Measurements from ENCODE around the gene PMFBP1. TPM values are rescaled to one million over a fixed set of nuclear protein-coding genes. Genes with fewer than 3 reads are reported as not detected.

The PMFBP1 gene
- total and polyA plus RNA-seq, 2 experiments from 2014 or later = 2.6 to 3.3 TPM

DNA sequence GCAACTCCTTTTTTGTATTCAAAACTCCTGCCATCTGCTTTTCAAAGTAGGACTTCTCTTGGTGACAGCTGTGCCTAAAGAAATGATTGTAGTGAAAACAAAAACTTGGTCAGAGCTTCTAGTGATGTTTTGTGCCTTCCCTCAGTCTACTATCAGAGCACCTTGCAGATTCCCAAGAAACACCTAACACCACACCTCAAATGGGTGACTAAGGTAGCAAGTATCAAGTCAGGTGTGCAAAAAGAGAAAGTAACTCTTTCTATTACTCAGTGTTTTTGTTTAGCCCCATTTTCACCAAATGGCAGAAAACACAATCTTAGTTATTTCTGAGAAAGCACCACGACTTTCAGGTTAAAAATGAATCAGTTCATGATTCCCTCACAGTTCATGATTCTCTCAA is 2.0 kb upstream of the PMFBP1 start:
- no peaks in the 10 kb centered on the region for H3K27me3 ChIP-seq (ENCODE audit: insufficient read depth)
- H3K4me3 Mint-ChIP-seq = no peak overlapping the region
- peaks cover 4% of the 10 kb centered on the region for H3K4me1 ChIP-seq (ENCODE audit: insufficient read depth)

More for the DNA sequence above, 2.0 kb upstream of the PMFBP1 start:
- Histone ChIP-seq H3K4me3 (no peak overlapping the region), H3F3A (replicated peaks; ENCODE audit: low read depth) (no peaks in the 10 kb centered on the region), H4K20me1 (replicated peaks; ENCODE audit: insufficient read depth) (no peaks in the 10 kb centered on the region), H3K4me2 (no peak overlapping the region), H3K27ac (ENCODE audit: low read depth) (no peak overlapping the region), H3K9me2 (ENCODE audit: insufficient read depth) (no peaks in the 10 kb centered on the region; the same call in 1 of the 2 replicates), H2AFZ (no peak overlapping the region), H3K79me2 (replicated peaks; ENCODE audit: insufficient read depth) (no peaks in the 10 kb centered on the region), H3K36me3 (ENCODE audit: insufficient read depth) (no peaks in the 10 kb centered on the region)
- Mint-ChIP-seq H3K36me3 (ENCODE audit: low read depth) (no peaks in the 10 kb centered on the region), H3K9me3 (no peaks in the 10 kb centered on the region; the same call in 2 of the 3 replicates), H3K27me3 (ENCODE audit: insufficient read depth, low read depth, poor library complexity) (no peaks in the 10 kb centered on the region), H3K4me1 (peaks cover 2% of the 10 kb centered on the region; the same call in 2 of the 3 replicates), H3K27ac (no peak overlapping the region)
- TF ChIP-seq, protein P1, sequence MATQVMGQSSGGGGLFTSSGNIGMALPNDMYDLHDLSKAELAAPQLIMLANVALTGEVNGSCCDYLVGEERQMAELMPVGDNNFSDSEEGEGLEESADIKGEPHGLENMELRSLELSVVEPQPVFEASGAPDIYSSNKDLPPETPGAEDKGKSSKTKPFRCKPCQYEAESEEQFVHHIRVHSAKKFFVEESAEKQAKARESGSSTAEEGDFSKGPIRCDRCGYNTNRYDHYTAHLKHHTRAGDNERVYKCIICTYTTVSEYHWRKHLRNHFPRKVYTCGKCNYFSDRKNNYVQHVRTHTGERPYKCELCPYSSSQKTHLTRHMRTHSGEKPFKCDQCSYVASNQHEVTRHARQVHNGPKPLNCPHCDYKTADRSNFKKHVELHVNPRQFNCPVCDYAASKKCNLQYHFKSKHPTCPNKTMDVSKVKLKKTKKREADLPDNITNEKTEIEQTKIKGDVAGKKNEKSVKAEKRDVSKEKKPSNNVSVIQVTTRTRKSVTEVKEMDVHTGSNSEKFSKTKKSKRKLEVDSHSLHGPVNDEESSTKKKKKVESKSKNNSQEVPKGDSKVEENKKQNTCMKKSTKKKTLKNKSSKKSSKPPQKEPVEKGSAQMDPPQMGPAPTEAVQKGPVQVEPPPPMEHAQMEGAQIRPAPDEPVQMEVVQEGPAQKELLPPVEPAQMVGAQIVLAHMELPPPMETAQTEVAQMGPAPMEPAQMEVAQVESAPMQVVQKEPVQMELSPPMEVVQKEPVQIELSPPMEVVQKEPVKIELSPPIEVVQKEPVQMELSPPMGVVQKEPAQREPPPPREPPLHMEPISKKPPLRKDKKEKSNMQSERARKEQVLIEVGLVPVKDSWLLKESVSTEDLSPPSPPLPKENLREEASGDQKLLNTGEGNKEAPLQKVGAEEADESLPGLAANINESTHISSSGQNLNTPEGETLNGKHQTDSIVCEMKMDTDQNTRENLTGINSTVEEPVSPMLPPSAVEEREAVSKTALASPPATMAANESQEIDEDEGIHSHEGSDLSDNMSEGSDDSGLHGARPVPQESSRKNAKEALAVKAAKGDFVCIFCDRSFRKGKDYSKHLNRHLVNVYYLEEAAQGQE (IDR thresholded peaks at IDR 0.05; ENCODE audit: unreplicated experiment) = no peak
- TF ChIP-seq, protein P2, sequence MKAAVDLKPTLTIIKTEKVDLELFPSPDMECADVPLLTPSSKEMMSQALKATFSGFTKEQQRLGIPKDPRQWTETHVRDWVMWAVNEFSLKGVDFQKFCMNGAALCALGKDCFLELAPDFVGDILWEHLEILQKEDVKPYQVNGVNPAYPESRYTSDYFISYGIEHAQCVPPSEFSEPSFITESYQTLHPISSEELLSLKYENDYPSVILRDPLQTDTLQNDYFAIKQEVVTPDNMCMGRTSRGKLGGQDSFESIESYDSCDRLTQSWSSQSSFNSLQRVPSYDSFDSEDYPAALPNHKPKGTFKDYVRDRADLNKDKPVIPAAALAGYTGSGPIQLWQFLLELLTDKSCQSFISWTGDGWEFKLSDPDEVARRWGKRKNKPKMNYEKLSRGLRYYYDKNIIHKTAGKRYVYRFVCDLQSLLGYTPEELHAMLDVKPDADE (IDR thresholded peaks at IDR 0.05) = no peak
- TF ChIP-seq ZNF331 (CRISPR knock-in tag; IDR thresholded peaks at IDR 0.05; ENCODE audit: low read depth) (no peak), EZH2 (IDR thresholded peaks at IDR 0.05; ENCODE audit: low read depth, unreplicated experiment) (no peak), POLR2AphosphoS5 (IDR thresholded peaks at IDR 0.05; ENCODE audit: low read depth) (no peak), EZH2phosphoT487 (IDR thresholded peaks at IDR 0.05; ENCODE audit: unreplicated experiment) (no peak), ZNF114 (CRISPR knock-in tag; IDR thresholded peaks at IDR 0.05) (no peak), CREB1 (CRISPR knock-in tag; IDR thresholded peaks at IDR 0.05; ENCODE audit: low read depth) (no peak), NANOG (IDR thresholded peaks at IDR 0.05; ENCODE audit: borderline replicate concordance) (no peak), JUNB (IDR thresholded peaks at IDR 0.05; ENCODE audit: unreplicated experiment) (no peak), STAT1 (IDR thresholded peaks at IDR 0.05; ENCODE audit: unreplicated experiment) (no peak)
- TF ChIP-seq, protein P3, sequence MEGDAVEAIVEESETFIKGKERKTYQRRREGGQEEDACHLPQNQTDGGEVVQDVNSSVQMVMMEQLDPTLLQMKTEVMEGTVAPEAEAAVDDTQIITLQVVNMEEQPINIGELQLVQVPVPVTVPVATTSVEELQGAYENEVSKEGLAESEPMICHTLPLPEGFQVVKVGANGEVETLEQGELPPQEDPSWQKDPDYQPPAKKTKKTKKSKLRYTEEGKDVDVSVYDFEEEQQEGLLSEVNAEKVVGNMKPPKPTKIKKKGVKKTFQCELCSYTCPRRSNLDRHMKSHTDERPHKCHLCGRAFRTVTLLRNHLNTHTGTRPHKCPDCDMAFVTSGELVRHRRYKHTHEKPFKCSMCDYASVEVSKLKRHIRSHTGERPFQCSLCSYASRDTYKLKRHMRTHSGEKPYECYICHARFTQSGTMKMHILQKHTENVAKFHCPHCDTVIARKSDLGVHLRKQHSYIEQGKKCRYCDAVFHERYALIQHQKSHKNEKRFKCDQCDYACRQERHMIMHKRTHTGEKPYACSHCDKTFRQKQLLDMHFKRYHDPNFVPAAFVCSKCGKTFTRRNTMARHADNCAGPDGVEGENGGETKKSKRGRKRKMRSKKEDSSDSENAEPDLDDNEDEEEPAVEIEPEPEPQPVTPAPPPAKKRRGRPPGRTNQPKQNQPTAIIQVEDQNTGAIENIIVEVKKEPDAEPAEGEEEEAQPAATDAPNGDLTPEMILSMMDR (conservative IDR thresholded peaks at IDR 0.05; ENCODE audit: low read depth in 2 of 2) = no peak
- TF ChIP-seq, protein P4, sequence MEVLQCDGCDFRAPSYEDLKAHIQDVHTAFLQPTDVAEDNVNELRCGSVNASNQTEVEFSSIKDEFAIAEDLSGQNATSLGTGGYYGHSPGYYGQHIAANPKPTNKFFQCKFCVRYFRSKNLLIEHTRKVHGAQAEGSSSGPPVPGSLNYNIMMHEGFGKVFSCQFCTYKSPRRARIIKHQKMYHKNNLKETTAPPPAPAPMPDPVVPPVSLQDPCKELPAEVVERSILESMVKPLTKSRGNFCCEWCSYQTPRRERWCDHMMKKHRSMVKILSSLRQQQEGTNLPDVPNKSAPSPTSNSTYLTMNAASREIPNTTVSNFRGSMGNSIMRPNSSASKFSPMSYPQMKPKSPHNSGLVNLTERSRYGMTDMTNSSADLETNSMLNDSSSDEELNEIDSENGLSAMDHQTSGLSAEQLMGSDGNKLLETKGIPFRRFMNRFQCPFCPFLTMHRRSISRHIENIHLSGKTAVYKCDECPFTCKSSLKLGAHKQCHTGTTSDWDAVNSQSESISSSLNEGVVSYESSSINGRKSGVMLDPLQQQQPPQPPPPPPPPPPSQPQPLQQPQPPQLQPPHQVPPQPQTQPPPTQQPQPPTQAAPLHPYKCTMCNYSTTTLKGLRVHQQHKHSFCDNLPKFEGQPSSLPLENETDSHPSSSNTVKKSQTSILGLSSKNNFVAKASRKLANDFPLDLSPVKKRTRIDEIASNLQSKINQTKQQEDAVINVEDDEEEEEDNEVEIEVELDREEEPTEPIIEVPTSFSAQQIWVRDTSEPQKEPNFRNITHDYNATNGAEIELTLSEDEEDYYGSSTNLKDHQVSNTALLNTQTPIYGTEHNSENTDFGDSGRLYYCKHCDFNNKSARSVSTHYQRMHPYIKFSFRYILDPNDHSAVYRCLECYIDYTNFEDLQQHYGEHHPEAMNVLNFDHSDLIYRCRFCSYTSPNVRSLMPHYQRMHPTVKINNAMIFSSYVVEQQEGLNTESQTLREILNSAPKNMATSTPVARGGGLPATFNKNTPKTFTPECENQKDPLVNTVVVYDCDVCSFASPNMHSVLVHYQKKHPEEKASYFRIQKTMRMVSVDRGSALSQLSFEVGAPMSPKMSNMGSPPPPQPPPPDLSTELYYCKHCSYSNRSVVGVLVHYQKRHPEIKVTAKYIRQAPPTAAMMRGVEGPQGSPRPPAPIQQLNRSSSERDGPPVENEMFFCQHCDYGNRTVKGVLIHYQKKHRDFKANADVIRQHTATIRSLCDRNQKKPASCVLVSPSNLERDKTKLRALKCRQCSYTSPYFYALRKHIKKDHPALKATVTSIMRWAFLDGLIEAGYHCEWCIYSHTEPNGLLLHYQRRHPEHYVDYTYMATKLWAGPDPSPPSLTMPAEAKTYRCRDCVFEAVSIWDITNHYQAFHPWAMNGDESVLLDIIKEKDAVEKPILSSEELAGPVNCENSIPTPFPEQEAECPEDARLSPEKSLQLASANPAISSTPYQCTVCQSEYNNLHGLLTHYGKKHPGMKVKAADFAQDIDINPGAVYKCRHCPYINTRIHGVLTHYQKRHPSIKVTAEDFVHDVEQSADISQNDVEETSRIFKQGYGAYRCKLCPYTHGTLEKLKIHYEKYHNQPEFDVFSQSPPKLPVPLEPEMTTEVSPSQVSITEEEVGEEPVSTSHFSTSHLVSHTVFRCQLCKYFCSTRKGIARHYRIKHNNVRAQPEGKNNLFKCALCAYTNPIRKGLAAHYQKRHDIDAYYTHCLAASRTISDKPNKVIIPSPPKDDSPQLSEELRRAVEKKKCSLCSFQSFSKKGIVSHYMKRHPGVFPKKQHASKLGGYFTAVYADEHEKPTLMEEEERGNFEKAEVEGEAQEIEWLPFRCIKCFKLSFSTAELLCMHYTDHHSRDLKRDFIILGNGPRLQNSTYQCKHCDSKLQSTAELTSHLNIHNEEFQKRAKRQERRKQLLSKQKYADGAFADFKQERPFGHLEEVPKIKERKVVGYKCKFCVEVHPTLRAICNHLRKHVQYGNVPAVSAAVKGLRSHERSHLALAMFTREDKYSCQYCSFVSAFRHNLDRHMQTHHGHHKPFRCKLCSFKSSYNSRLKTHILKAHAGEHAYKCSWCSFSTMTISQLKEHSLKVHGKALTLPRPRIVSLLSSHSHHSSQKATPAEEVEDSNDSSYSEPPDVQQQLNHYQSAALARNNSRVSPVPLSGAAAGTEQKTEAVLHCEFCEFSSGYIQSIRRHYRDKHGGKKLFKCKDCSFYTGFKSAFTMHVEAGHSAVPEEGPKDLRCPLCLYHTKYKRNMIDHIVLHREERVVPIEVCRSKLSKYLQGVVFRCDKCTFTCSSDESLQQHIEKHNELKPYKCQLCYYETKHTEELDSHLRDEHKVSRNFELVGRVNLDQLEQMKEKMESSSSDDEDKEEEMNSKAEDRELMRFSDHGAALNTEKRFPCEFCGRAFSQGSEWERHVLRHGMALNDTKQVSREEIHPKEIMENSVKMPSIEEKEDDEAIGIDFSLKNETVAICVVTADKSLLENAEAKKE (CRISPR knock-in tag; IDR thresholded peaks at IDR 0.05) = no peak
- DNase-seq (ENCODE audit: low spot score) (no peak), ATAC-seq (no peak)
